ENCODE results near the gene TSPAN13.

TSPAN13 gene

DNA sequence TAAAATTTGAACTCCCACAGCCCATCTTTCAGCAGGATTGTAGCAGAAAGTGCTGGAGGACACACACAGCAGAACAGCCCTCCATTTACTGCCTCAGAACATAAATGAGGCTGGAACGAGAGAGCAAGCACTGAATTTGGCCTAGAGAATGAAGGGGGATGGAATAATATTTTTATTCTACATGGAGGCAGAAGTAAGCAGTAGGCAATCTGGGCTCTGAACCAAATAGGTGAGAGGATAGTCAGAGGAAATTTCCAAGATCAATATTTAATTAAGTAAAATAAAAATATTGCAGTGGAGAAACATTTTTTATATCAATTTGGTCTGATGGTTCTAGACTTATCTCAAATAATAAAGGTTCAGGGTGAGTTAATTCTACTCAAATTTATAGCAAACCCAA lies 29.2 kb upstream of the TSPAN13 start:
- Histone ChIP-seq H3K27me3 (ENCODE audit: control insufficient read depth in 2 of 2, insufficient read depth in 2 of 2, low read length in 2 of 2) (no peaks in the 10 kb centered on the region), H3K36me3 (ENCODE audit: control insufficient read depth in 2 of 2, insufficient read depth in 2 of 2, low read length in 2 of 2) (no peaks in the 10 kb centered on the region), H3K4me3 (ENCODE audit: low read length in 2 of 2) (no peak overlapping the region), H3K4me1 (ENCODE audit: control insufficient read depth in 2 of 2, insufficient read depth in 2 of 2, low read length in 2 of 2) (peaks cover 0 to 6% of the 10 kb centered on the region in 2 donors), H3K9ac (ENCODE audit: low read depth in 1 of 2, low read length in 2 of 2) (no peak overlapping the region), H3K27ac (ENCODE audit: low read depth in 2 of 2, low read length in 2 of 2) (no peak overlapping the region), H3K9me3 (ENCODE audit: control insufficient read depth in 2 of 2, low read length in 2 of 2) (no peaks in the 10 kb centered on the region)

DNA sequence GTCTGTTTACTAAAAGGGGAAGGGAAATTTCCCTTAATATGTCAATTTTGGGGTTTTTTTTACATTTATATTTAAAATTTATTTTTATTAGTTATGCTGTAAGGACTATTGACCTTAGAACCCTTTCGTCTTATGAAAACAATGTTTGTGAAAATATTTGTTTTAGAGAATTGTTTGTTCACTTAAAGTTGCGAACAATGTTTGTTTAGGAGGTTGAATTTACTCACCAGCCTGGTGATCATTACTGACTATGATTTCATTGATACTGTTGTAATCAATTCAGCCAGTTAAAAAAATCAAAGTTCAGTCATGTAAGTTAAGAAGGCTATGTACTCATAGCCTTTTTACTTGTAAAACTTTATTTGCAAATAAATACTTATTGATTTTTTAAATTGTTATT lies 27.4 kb upstream of the TSPAN13 start:
- H3K9me3 ChIP-seq (ENCODE audit: control insufficient read depth in 2 of 2, low read length in 2 of 2), result no peaks in the 10 kb centered on the region
- no peak overlapping the region for H3K4me3 ChIP-seq (ENCODE audit: low read length in 2 of 2)
- no peak overlapping the region for H3K9ac ChIP-seq (ENCODE audit: low read depth in 1 of 2, low read length in 2 of 2)
- no peak overlapping the region for H3K27ac ChIP-seq (ENCODE audit: low read depth in 2 of 2, low read length in 2 of 2)
- no peaks in the 10 kb centered on the region for H3K36me3 ChIP-seq (ENCODE audit: control insufficient read depth in 2 of 2, insufficient read depth in 2 of 2, low read length in 2 of 2)
- no peaks in the 10 kb centered on the region for H3K27me3 ChIP-seq (ENCODE audit: control insufficient read depth in 2 of 2, insufficient read depth in 2 of 2, low read length in 2 of 2)
- H3K4me1 ChIP-seq (ENCODE audit: control insufficient read depth in 2 of 2, insufficient read depth in 2 of 2, low read length in 2 of 2), result no peaks in the 10 kb centered on the region

DNA sequence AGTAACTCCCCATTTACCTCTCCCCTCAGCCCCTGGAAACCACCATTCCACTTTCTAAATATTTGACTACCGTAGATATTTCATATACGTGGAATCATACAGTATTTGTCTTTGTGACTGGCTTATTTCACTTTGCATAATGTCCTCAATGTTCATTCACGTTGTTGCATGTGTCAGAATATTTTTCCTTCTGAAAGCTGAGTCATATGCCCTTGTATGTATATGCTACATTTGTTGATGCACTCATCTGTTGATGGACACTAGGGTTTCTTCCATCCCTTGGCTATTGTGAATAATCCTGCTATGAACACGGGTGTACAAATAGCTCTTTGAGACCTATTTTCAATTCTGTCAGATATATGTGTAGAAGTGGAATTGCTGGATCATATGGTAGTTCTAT lies 25.8 kb upstream of the TSPAN13 start:
- Histone ChIP-seq H3K4me1 (ENCODE audit: control insufficient read depth in 2 of 2, insufficient read depth in 2 of 2, low read length in 2 of 2) (no peaks in the 10 kb centered on the region), H3K27me3 (ENCODE audit: control insufficient read depth in 2 of 2, insufficient read depth in 2 of 2, low read length in 2 of 2) (no peaks in the 10 kb centered on the region)

DNA sequence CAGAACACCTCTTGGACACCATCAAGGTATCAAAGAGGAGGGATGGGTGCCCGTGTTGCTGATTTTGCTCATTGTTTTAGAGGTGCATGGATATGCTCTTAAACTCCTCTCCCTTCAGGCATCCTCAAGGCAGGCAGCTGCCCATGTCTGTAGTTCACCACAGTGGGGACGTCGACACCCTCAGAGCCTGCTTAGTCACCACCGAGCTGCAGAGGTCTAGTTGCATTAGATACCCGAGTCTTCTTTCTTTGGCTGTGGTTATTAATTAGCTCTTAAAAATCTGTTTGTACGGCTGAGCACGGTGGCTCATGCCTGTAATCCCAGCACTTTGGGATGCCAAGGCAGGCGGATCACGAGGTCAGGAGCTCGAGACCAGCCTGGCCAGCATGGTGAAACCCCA lies 24.7 kb upstream of the TSPAN13 start:
- Histone ChIP-seq H3K36me3 (ENCODE audit: control insufficient read depth in 2 of 2, insufficient read depth in 2 of 2, low read length in 2 of 2) (no peaks in the 10 kb centered on the region), H3K4me3 (ENCODE audit: low read length in 2 of 2) (no peak overlapping the region), H3K27me3 (ENCODE audit: control insufficient read depth in 2 of 2, insufficient read depth in 2 of 2, low read length in 2 of 2) (no peaks in the 10 kb centered on the region), H3K9ac (ENCODE audit: low read depth in 1 of 2, low read length in 2 of 2) (no peak overlapping the region), H3K27ac (ENCODE audit: low read depth in 2 of 2, low read length in 2 of 2) (no peak overlapping the region), H3K4me1 (ENCODE audit: control insufficient read depth in 2 of 2, insufficient read depth in 2 of 2, low read length in 2 of 2) (no peaks in the 10 kb centered on the region), H3K9me3 (ENCODE audit: control insufficient read depth in 2 of 2, low read length in 2 of 2) (no peaks in the 10 kb centered on the region)

More for the DNA sequence above, 25.8 kb upstream of the TSPAN13 start:
- Histone ChIP-seq H3K27ac (ENCODE audit: low read depth in 2 of 2, low read length in 2 of 2) (no peak overlapping the region), H3K9ac (ENCODE audit: low read depth in 1 of 2, low read length in 2 of 2) (no peak overlapping the region), H3K4me3 (ENCODE audit: low read length in 2 of 2) (no peak overlapping the region), H3K36me3 (ENCODE audit: control insufficient read depth in 2 of 2, insufficient read depth in 2 of 2, low read length in 2 of 2) (no peaks in the 10 kb centered on the region), H3K9me3 (ENCODE audit: control insufficient read depth in 2 of 2, low read length in 2 of 2) (no peaks in the 10 kb centered on the region)

DNA sequence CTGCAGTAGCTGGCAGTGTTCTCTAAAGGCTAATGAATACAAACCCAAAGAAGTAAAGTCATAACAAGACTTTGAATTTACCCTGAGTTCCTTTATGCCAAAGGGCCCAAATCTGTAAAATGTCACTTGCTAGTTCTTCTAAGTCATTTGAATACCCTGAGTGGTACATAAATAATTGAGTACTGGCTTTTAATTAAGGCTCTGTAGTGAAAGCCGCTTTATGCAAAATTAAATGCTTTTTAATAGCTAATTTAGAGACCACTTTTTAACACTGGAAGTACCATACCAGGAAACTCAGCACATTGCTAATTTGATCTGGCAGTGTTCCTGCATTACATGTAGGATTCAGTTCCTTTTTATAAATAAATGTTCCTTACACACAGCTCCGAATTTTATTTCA lies 24.0 kb upstream of the TSPAN13 start:
- no peaks in the 10 kb centered on the region for H3K27me3 ChIP-seq (ENCODE audit: control insufficient read depth in 2 of 2, insufficient read depth in 2 of 2, low read length in 2 of 2)
- H3K9me3 ChIP-seq (ENCODE audit: control insufficient read depth in 2 of 2, low read length in 2 of 2), result no peaks in the 10 kb centered on the region
- no peak overlapping the region for H3K9ac ChIP-seq (ENCODE audit: low read depth in 1 of 2, low read length in 2 of 2)
- no peaks in the 10 kb centered on the region for H3K4me1 ChIP-seq (ENCODE audit: control insufficient read depth in 2 of 2, insufficient read depth in 2 of 2, low read length in 2 of 2)
- H3K4me3 ChIP-seq (ENCODE audit: low read length in 2 of 2), result no peak overlapping the region
- no peaks in the 10 kb centered on the region for H3K36me3 ChIP-seq (ENCODE audit: control insufficient read depth in 2 of 2, insufficient read depth in 2 of 2, low read length in 2 of 2)
- no peak overlapping the region for H3K27ac ChIP-seq (ENCODE audit: low read depth in 2 of 2, low read length in 2 of 2)

DNA sequence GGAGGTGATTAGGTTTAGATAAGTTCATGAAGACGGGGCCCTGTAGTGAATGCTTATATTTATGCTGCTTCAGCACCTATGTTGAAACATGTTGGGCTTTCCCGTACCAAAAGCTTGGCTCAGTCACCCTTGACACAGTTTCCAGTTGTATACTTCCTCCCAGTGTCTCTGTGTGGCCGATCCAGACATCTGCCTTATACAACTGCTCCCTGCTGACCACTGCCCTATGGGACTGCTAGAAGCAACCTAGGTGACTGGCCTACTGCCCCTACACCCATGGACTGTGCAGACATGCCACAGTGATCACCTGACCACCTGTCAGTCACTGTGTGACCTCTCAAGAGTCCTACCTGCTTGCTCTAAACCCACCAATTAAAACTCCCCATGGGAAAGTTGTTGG lies 22.6 kb upstream of the TSPAN13 start:
- H3K4me3 ChIP-seq (ENCODE audit: low read length in 2 of 2), result no peak overlapping the region
- no peak overlapping the region for H3K27ac ChIP-seq (ENCODE audit: low read depth in 2 of 2, low read length in 2 of 2)
- no peaks in the 10 kb centered on the region for H3K4me1 ChIP-seq (ENCODE audit: control insufficient read depth in 2 of 2, insufficient read depth in 2 of 2, low read length in 2 of 2)
- H3K9me3 ChIP-seq (ENCODE audit: control insufficient read depth in 2 of 2, low read length in 2 of 2), result no peaks in the 10 kb centered on the region
- no peaks in the 10 kb centered on the region for H3K36me3 ChIP-seq (ENCODE audit: control insufficient read depth in 2 of 2, insufficient read depth in 2 of 2, low read length in 2 of 2)
- H3K27me3 ChIP-seq (ENCODE audit: control insufficient read depth in 2 of 2, insufficient read depth in 2 of 2, low read length in 2 of 2), result no peaks in the 10 kb centered on the region
- no peak overlapping the region for H3K9ac ChIP-seq (ENCODE audit: low read depth in 1 of 2, low read length in 2 of 2)

DNA sequence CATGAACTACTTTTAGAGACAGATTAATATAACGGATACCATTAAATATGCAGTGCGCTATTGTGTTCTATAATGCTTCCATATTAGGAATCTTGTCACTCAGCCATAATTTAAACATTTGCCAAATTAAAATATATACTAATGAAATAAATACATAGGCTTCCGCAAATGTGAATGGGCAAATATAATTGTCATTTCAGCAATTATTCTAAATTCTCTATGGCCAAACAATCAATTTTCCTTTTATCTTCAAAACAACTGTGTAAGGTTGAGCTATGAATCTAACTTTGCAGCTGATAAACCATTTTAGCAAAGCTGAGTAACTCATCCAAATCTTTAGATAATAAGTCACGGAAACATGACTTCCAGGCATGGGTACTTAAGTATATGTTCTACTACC lies 20.7 kb upstream of the TSPAN13 start:
- Histone ChIP-seq H3K4me3 (ENCODE audit: low read length in 2 of 2) (no peak overlapping the region), H3K36me3 (ENCODE audit: control insufficient read depth in 2 of 2, insufficient read depth in 2 of 2, low read length in 2 of 2) (no peaks in the 10 kb centered on the region), H3K4me1 (ENCODE audit: control insufficient read depth in 2 of 2, insufficient read depth in 2 of 2, low read length in 2 of 2) (no peaks in the 10 kb centered on the region), H3K27ac (ENCODE audit: low read depth in 2 of 2, low read length in 2 of 2) (no peak overlapping the region), H3K27me3 (ENCODE audit: control insufficient read depth in 2 of 2, insufficient read depth in 2 of 2, low read length in 2 of 2) (no peaks in the 10 kb centered on the region), H3K9me3 (ENCODE audit: control insufficient read depth in 2 of 2, low read length in 2 of 2) (no peaks in the 10 kb centered on the region), H3K9ac (ENCODE audit: low read depth in 1 of 2, low read length in 2 of 2) (no peak overlapping the region)

DNA sequence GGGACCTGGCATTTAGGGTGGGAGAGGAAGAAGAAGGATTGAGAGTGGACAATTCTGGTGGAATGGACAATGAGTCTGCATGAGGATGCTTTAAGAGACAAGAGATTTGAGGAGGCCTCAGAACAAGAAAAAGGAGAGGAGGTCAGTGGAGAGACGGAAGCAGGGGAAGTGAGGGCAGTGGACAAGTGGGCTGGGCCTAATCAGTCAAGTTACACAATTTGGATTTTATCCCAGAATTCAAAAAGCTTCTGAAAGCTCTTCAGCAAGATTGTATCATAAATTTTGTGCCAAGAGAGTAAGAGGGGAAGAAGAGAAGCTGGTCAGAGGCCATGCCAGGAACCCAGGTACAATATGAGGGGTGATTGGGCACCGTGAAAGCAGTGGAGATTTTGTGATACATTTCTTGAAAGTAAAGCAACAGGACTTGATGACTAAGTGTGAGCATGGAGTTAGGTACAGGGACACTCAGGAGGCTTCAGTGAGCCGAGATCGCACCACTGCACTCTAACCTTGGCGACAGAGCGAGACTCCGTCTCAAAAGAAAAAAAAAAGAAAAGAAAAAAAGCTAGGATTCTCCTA lies 19.3 kb upstream of the TSPAN13 start:
- Histone ChIP-seq H3K4me3 (ENCODE audit: low read length in 2 of 2) (no peak overlapping the region), H3K27ac (ENCODE audit: low read depth in 2 of 2, low read length in 2 of 2) (no peak overlapping the region)

DNA sequence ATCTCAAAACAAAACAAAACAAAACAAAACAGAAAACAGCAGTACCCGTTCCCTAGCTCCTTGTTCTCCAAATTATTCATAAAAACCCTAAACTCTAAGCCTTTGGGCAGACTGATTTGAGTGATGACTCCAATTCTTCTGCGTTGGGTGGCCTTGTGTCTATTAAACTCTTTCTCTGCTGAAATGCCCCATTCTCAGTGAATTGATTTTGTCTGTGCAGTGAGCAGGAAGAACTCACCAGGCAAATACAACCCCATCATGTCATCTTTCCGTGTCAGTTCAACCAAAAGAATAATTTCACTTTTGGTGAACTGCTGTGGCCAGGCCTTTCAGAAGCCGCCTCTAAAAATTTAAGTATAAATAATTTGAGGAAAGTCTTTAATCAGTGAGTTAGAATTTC lies 18.5 kb upstream of the TSPAN13 start:
- Histone ChIP-seq H3K27ac (ENCODE audit: low read depth in 2 of 2, low read length in 2 of 2) (no peak overlapping the region), H3K4me3 (ENCODE audit: low read length in 2 of 2) (no peak overlapping the region), H3K9ac (ENCODE audit: low read depth in 1 of 2, low read length in 2 of 2) (no peak overlapping the region), H3K27me3 (ENCODE audit: control insufficient read depth in 2 of 2, insufficient read depth in 2 of 2, low read length in 2 of 2) (no peaks in the 10 kb centered on the region), H3K4me1 (ENCODE audit: control insufficient read depth in 2 of 2, insufficient read depth in 2 of 2, low read length in 2 of 2) (no peaks in the 10 kb centered on the region), H3K9me3 (ENCODE audit: control insufficient read depth in 2 of 2, low read length in 2 of 2) (no peaks in the 10 kb centered on the region), H3K36me3 (ENCODE audit: control insufficient read depth in 2 of 2, insufficient read depth in 2 of 2, low read length in 2 of 2) (no peaks in the 10 kb centered on the region)

More for the DNA sequence above, 19.3 kb upstream of the TSPAN13 start:
- no peaks in the 10 kb centered on the region for H3K9me3 ChIP-seq (ENCODE audit: control insufficient read depth in 2 of 2, low read length in 2 of 2)
- H3K36me3 ChIP-seq (ENCODE audit: control insufficient read depth in 2 of 2, insufficient read depth in 2 of 2, low read length in 2 of 2), result no peaks in the 10 kb centered on the region
- H3K27me3 ChIP-seq (ENCODE audit: control insufficient read depth in 2 of 2, insufficient read depth in 2 of 2, low read length in 2 of 2), result no peaks in the 10 kb centered on the region
- H3K4me1 ChIP-seq (ENCODE audit: control insufficient read depth in 2 of 2, insufficient read depth in 2 of 2, low read length in 2 of 2), result no peaks in the 10 kb centered on the region
- H3K9ac ChIP-seq (ENCODE audit: low read depth in 1 of 2, low read length in 2 of 2), result no peak overlapping the region

DNA sequence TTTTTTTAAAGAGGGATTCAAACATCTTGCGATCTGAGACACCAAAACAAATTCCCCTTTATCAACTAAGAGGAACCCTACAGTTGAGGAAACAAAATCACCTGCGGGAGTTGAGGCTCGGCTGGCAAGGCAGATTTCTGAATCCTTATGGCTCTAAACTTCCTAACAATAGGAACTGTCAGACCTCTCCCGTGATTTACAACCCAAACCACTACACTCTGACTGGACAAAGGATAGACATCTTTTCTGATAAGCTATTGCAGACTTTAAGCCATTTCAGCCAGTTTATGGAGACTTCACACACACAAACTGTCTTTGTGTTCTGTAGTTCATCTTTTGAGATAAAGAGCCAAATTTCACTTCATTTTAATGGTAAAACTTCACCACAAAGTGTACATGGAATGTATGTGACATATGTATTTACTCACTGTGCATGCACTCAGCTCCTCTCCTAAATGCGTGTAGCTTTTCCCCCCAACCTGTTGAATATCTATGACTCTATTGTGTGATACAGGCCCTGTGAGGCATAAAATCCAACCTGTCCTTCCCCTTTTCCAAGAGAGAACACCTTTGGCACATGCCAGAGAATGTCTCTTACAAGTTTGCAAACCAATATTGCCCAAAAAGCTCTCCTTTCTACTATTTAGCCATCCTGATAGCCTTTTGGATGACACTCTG lies 15.4 kb upstream of the TSPAN13 start:
- Histone ChIP-seq H3K4me1 (ENCODE audit: control insufficient read depth in 2 of 2, insufficient read depth in 2 of 2, low read length in 2 of 2) (peaks cover 0 to 3% of the 10 kb centered on the region in 2 donors), H3K36me3 (ENCODE audit: control insufficient read depth in 2 of 2, insufficient read depth in 2 of 2, low read length in 2 of 2) (no peaks in the 10 kb centered on the region), H3K27ac (ENCODE audit: low read depth in 2 of 2, low read length in 2 of 2) (no peak overlapping the region), H3K9me3 (ENCODE audit: control insufficient read depth in 2 of 2, low read length in 2 of 2) (no peaks in the 10 kb centered on the region), H3K9ac (ENCODE audit: low read depth in 1 of 2, low read length in 2 of 2) (no peak overlapping the region), H3K4me3 (ENCODE audit: low read length in 2 of 2) (no peak overlapping the region), H3K27me3 (ENCODE audit: control insufficient read depth in 2 of 2, insufficient read depth in 2 of 2, low read length in 2 of 2) (no peaks in the 10 kb centered on the region)

Data from mucosa of rectum (tissue), 2 donors.